HG03159 (cell line): ENCODE measurements around the gene LPAR3.
"Not testable (repeated sequence)": the region's sequence is repeated elsewhere in the genome, so short reads cannot be mapped to it uniquely, and the experiment has no call there.

Experiments used
- ATAC-seq: cut with Tn5 transposase; IDR thresholded peaks from one replicate; pipeline ENCODE4 v1.9.1; 2021; ENCODE audit warnings: mild to moderate bottlenecking, moderate library complexity; ENCODE audit not compliant: unreplicated experiment

LPAR3 gene, protein sequence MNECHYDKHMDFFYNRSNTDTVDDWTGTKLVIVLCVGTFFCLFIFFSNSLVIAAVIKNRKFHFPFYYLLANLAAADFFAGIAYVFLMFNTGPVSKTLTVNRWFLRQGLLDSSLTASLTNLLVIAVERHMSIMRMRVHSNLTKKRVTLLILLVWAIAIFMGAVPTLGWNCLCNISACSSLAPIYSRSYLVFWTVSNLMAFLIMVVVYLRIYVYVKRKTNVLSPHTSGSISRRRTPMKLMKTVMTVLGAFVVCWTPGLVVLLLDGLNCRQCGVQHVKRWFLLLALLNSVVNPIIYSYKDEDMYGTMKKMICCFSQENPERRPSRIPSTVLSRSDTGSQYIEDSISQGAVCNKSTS

DNA sequence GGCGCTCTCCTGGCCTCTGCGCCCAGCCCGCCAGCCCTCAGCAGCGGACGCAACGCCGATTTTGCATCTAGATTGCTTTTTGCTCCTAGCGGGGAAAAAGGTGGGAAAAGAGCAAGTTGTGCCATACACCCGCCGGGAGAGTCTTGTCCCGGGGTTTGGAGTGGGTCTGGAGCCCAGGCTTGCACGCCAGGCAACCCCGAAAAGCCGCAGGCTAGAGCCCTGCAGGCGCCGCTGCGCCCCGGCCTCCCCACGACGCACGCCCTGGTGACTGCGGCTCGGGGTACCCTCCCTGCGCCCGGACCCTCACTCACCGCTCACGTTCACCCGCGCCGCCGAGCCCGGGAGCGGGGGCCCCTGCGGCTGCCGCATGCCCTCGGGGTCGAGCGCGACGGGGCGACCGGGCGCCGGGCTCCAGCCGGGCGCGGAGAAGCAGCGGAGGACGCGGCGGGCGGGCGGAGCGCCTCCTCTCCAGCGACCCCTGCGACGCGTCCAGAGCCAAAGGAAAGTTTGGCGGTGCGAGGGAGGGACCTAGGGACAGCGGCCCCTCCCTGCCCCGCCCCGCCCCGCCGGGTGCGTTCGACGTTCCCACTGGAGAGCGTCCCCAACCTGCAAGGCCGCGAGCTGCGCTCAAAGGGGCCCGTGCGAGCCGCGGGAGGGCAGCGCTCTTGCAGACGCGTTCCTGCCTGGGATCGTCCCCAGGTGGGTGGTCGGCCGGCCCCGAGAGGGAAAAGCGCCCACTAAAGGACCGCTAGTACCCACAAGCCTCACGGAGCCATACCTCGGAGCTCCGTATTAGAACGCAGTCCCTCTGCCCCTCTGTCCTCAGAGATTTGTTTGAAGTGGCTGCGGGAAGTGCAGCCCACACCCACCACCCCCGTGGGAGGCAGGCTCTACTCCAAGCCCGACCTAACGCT is at the start of gene LPAR3:
Gene LPAR3, minus strand, starts transcription at position 502 of the 914 bp plus-strand sequence. CDS start 27,086 bp downstream, outside the sequence.
- ATAC-seq, result no peak

DNA sequence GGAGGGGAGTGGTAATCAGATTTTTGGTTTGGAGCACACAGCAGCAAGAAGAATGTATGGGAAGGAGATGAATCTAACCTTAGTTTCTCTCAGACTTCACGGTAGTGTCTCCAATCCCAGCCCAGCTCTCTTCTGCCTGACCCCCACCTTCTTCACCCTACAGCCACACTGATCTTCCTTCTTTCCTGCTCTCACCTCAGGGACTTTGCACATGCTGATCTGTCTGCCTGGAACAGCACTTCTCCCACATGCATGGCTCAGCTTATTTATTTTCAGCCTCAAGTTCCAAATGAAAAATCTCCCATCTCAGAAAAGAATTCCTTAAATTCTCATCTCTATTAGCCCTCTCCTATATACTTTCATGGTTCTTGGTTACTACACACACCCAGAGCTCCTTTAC is 48.8 kb upstream of the LPAR3 start:
- ATAC-seq, result no peak

DNA sequence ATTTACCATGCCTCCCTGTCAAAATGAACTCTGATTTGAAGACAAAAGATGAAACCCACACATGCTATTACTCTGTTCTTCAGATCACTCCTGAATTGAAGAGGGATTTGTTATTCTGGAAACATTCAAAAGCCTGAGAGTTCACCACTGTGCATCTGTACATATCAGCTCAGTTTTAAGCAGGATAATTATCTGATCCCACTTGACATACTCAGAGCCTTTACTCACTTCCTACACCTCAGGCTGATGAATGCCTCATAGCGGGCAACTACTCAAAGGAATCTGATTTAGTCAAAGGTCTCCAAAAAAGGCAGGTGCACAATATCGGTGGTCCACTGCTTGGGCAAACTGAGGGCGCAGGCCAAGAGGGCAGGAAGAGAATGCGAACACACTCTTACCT is 47.5 kb upstream of the LPAR3 start:
- no peak for ATAC-seq

DNA sequence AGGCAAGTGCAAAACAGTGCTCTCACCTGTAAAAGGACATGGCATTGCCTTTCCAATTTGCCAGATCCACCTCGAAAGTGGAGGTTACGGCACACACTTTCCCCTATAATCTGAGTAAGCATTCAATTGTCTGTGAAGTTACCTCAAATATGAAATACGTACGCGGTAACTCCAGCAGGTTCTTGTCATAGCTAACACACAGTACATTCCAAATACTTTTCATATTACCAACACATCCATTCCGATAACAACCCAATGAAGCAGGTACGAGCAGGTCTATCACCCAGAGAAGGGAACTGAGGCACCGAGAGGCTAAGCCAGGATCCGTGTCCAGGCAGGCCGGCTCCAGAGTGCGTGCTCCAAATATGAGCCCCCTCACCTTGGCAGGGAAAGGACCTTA is 46.8 kb upstream of the LPAR3 start:
- no peak for ATAC-seq

DNA sequence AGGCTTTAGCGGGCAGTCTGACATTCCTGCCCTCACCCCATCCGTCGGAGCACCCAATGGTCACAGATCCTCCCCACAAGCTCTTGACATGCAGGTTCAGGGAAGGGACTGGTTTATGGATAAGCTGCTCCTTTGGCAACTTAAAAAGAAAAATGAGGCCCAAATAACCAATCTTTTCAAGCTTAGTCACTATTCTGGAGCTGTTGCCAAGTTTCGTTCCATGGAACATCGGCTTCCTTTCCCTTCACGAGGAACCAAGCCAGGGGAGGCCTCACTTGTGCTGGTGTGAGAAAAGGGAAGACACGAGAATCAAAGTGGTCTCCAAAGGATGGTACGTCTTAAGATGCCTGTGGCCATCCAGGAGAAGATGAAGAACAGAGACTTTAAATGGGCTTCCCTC is 46.1 kb upstream of the LPAR3 start:
- no peak for ATAC-seq

DNA sequence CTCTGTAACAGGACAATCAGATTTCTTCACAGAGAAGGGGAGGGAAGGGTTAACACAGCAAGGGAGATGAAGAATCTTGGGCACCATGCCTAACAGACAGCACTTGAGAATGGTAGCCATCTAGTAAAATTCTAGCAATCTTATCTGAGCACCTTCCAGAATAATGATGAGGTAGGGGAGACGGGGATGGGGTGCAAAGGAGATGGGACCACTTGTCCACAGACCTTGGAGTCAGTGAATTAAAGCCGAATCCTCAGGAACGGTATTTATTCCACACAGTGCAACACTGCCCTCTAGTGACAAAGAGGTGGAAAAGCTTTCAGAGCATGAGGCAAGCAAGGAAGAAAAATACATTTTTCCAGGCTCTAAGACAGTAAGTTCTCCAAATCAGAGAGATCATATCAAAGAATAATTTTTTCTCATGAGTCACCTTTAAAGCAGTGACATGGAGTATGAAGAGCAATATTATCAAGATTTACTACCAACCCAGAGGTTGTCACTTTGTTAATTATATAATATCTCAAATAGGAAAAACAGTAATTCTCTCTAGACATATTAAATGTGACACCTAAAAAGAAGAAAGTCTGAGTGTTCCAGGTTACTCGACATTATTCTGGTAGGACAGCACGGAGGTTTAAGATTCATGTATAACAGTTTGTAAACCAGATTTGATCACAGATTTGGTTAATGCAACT is 43.3 kb upstream of the LPAR3 start:
- ATAC-seq, result no peak

DNA sequence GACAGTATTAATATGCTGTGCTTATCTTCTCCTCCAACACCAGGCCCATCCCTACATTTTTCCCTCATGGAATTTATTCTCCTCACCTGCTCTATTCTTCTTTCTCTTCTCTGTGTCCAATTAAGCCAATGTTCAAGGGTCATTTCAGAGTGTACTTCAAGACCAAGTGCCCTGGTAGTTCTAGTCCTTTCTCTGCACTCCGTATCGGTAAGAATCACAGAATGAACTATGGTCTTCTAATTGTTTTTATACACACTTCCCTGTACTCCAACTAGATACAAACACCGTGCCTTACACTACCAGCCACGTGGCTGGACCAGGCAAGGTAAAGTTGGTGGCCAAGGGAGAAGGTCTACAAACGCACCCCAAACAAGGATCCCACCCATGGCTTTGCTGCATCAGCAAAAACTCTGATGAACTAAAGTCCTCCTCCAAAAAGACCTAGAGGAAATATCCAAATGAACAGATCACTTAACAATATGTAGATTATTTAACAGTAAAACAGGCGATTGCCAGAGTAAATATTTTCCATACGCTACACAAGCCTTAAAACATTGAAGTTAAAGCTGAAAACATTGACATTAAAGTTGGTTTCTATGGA is 40.1 kb upstream of the LPAR3 start:
- ATAC-seq, result no peak

DNA sequence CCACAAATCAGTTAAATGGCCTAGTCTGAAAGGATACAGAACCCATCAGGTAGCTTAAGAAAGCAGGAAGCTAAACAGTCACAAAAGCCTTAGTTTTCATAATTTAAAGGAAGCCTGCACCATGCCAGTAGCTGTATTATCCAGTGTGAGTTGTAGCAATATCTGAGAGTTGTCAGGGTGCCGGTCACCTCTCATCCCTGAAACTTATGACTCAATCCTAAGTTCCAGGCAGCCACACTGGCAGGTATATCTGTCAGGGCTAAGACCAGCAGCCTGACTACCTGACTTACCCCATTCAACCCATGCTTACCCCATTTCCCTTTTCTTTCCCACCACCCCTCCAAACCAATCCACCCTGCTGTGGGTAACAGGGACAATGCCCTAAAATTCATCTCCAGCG is 37.8 kb upstream of the LPAR3 start:
- ATAC-seq, result no peak

DNA sequence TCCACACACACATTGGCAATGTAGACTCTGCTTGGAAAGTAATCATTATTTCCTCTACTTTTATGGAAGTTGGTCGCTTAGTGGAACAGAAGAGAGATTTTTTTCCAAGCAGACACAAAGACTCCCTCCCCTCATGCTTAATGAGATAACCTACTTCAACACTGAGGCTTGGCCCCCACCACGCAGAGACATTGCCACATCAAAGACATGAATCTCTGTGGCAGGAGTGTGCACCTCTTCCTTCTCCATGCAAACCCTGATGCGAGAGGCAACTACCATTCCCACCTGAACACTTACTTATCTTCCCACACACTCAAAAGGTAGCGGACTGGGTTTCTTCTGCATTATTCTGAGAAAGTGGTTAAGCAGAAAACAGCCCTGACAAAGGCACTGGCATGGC is 37.3 kb upstream of the LPAR3 start:
- no peak for ATAC-seq

DNA sequence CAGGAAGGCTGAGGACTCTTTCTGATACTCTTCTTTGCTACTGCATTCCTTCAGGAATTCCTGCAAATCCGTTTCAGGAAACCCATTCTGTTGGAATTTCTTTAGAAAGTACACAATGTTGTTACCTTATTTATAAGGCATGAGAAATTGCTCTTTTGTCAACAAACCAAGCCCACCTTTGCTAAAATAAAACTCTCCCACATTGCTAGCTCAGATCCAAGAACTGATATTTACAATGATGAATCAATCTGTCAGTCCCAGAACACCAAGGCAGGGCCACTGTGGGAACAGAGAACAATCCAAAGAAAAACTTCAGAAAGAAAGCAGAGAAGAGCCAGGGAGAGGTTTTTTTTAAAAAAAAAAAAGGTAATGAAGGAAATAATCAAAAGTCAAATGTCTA is 36.6 kb upstream of the LPAR3 start:
- ATAC-seq, result no peak

DNA sequence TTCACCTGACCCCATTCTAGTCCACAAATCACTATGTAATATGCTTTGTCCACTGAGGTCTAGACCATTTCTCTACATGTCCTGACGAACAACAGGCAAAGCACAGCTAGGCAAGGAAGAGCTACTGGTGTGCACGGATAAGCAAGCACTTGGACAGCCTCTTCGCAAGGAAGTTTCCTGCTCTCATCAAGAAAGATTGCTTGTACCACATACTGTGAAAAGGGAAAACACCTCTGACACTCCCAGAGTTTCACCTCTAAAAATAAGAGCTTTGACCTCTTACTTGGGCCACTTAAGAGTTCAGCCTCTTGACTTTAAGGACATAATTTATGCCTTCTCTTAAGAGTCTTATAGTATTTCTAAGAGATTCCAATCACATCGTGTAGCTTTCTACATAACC is 36.0 kb upstream of the LPAR3 start:
- ATAC-seq, result no peak

DNA sequence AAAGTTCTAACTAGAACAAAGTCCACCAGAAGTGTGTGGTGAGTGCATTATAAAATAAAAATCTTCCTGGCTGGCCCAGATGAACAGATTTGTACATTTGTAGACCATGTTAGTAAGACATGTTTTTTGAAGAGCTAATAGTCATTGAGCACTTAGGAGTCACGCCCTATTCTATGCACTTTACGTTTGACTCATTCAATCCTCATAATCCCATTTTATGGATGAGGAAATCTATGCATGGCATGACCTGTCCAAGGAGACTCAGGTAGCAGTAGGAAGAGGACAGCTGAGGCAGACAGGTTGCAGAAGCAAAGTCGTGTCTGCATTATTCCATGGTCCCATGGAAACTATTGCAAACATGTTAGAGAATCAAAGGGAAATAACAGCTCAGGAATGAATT is 30.3 kb upstream of the LPAR3 start:
- ATAC-seq, result no peak

DNA sequence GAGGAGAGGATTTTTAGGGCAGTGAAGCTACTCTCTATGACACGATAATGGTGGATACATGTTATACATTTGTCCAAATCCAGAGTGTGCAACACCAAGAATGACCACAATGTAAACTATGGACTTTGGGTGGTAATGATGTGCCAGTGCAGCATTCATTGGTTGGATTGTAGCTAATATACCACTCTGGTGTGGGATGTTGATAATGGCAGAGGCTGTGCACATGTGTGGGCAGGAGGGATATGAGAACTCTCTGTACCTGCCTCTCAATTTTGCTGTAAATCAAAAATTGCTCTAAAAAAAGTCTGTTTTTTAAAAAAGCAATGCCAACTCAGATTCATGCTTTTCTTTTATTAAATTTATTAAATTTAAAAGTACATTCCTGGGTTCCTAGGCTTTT is 27.2 kb upstream of the LPAR3 start:
- no peak for ATAC-seq

DNA sequence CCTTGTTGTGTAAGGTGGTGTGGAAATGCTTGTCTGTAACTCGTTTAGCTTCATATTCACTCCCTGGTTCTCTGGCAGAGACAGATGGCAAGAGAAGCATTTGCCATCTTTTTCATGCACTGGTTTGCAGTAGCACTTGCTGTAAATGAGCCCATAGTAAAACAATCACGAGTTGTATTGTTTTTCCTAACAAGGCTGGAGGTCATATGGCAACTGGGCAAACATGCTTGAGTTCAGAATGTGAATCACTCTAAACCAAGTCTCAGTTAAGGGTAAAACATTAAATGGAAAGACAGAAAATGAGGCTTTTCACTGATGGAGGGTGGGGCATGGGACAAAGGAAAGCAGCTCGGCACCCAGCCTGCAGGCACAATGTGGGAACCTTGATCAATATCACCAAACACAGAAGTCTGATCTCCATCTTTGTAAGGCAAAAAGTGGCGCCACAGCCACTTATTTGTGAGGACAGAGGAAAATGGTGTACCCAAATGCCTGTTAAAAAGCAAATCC is 26.5 kb upstream of the LPAR3 start:
- ATAC-seq, result no peak

DNA sequence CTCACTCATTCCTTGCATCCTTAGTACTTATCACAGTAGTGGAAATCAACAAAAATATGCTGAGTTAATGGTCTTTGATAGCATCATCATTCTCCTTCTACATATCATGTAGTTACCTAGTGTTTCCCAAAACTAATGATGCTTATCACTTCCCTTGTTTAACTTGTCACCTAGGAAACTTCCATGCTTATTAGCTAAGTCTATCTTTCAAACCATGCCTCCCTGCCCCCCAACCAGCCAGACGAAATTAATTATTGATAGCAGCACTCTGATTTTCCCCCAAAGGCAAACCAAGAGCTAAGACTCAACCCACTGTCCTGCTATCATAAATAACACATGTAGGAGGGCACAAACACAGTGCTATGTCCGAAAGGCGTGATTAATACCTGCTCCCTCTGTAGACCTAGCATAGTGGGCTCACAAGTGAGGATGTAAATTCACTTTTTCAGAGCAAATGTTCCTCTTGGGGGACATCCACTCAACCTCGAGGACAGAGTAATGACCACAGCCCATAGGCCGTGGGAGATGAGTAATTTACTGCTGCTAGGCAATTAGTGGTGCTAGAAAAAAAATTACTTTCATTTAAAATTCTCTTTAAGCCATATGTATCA is 25.8 kb upstream of the LPAR3 start:
- ATAC-seq, result no peak

DNA sequence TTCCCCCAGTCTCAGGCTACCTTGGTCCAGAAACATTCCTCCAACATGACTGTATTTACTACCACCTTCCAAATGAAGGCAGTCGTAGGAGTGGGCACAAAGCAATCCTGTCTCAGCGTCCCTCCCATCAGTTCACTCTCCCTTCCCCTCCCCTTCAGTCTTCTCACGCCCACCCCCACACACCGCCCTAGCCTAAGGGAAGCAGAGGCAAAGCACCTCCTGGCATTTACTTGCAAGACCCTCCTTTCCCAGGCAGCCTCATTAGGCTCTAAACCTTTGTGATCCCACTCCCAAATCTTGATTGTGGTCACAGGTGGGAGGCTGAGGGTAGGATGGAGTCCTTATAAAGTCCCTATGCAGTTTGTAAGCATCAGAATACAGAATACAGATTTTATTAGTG is 23.9 kb upstream of the LPAR3 start:
- no peak for ATAC-seq

DNA sequence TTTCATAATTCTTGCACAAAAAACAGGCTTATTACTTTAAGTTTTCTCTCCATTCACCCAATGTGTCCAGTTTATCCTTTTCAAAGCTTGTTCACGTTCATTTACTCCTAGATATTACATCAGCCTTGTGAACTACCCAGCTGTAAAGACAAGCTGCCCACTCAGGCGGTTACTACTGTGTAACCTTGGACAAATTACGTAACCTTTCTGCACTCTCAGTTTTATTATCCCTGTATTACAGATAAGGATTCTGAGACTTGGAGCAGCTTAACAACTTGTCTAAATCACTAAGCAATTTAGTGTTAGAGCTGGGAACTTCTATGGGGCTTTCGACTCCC is 20.5 kb upstream of the LPAR3 start:
- ATAC-seq, result no peak

DNA sequence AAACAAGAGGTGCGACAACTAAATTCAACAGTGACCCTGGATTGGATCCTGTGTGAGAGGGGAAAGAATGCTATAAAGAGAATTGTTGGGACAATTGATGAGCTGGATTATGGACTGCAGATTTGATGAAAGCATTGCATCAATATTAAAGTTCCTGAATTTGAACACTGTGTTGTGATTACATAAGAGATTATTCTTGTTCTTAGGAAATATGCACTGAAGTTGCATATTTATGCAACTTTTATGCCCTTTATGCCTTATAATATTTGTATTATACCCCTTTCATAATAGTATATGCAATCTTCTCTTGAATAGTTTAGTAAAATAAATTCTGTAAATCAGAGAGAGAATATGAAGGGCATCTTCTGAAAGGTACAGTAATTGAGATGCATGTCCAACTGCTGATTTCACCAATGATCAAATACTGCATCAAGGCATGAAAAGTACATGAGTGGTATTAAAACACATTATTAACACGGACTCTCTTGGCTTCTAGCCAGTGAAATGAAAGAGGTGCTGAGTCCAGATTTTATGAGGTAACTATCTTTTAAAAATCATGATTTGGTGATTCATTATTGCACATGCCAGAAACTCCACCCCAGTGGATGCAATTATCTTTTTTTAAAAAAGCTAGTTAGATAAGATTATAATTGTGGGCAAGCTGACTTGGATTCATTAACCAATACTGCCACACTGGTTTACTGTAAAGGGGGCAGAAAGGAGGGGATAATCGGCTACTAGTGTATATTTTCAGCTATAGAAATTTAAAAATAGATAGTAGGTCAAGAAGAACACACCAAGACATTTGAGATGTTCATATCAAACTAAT is 19.9 kb upstream of the LPAR3 start:
- no peak for ATAC-seq

DNA sequence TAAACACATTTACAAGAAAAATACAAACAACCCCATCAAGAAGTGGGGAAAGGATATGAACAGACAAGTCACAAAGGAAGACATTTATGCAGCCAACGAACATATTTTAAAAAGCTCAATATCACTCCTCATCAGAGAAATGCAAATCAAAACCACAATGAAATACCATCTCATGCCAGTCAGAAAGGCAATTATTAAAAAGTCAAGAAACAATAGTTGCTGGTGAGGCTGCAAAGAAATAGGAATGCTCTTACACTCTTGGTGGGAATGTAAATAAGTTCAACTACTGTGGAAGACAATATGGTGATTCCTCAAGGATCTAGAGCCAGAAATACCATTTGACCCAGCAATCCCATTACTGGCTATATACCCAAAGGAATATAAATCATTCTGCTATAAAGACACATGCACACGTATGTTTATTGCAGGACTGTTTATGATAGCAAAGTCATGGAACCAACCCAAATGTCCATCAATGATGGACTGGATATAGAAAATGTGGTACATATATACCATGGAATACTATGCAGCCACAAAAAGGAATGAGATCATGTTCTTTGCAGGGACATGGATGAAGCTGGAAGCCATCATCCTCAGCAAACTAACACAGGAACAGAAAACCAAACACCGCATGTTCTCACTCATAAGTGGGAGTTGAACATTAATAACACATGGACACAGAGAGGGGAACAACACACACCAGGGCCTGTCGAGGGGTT is 15.9 kb upstream of the LPAR3 start:
- not testable (repeated sequence) for ATAC-seq
